ENCODE data around the gene C3.

Gene C3

DNA sequence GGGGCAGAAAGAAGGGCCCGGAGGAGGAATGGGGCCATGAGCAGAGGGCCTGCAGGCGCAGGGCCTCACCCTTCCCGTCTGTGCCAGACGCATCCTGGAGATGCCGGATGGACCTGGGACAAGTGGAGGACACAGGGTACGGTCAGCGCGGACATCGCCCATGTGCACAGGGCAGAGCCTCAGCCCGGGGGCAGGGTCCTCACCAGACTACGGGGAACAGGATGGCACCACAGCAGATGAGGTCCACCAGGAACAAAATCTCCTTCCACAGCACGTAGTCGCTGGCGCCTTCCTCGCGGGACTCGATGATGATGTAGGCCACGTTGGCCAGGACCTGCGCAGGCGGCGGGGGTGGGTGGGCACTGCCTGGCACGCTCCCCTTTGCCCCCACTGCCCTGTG lies 11.4 kb upstream of the C3 start:
- Histone ChIP-seq H3K27ac (no peak overlapping the region), H3K4me3 (IDR thresholded peaks at IDR 0.05; ENCODE audit: insufficient read depth, low read depth, low read length) (no peak overlapping the region), H3K36me3 (ENCODE audit: insufficient read depth) (no peaks in the 10 kb centered on the region), H3K9ac (no peak overlapping the region), H2AFZ (ENCODE audit: low read depth) (no peak overlapping the region), H3K79me2 (ENCODE audit: insufficient read depth, low read depth) (no peaks in the 10 kb centered on the region; the same call in 1 of the 2 replicates), H4K20me1 (ENCODE audit: insufficient read depth) (no peaks in the 10 kb centered on the region), H3K4me2 (no peak overlapping the region), H3K4me1 (ENCODE audit: low read depth, poor library complexity, severe bottlenecking) (peaks cover 11% of the 10 kb centered on the region), H3K27me3 (ENCODE audit: insufficient read depth, low read depth) (no peaks in the 10 kb centered on the region)
- TF ChIP-seq, protein P1, sequence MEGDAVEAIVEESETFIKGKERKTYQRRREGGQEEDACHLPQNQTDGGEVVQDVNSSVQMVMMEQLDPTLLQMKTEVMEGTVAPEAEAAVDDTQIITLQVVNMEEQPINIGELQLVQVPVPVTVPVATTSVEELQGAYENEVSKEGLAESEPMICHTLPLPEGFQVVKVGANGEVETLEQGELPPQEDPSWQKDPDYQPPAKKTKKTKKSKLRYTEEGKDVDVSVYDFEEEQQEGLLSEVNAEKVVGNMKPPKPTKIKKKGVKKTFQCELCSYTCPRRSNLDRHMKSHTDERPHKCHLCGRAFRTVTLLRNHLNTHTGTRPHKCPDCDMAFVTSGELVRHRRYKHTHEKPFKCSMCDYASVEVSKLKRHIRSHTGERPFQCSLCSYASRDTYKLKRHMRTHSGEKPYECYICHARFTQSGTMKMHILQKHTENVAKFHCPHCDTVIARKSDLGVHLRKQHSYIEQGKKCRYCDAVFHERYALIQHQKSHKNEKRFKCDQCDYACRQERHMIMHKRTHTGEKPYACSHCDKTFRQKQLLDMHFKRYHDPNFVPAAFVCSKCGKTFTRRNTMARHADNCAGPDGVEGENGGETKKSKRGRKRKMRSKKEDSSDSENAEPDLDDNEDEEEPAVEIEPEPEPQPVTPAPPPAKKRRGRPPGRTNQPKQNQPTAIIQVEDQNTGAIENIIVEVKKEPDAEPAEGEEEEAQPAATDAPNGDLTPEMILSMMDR (conservative IDR thresholded peaks at IDR 0.05; ENCODE audit: low read depth, low read length) = no peak

DNA sequence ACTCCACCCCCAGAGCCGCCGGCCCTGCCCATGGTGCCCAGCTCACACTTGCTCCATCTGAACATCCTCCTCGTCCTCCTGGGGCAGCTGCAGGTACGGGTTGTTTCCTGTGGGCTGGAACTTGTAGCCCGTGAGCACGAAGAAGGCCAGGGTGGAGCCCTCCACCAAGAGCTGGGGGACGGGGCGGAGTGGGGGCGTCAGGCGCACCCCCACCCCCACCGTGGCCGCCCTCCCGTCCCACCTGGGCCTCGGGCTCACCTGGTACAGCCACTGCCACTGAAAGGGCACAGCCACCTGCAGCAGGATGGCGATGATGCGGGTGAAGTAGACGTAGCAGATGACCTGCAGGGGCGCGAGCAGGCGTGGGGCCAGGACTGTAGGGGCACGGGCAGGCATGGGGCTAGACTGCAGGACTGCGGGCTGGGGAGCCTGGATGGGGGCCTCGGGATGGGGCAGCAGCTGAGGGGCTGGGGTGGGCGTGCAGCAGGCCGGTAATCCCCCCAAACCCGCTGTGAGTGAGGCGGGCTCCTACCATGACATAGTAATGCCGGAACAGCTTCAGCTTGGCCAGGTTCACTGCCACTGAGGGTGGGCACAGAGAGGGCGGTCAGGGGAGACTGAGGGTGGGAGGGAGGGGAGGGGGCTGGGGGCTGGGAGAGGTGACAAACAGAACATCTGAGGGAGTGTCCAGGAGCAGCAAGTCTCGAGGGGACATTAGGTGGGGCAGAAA lies 10.7 kb upstream of the C3 start:
- TF ChIP-seq, protein P1 (conservative IDR thresholded peaks at IDR 0.05; ENCODE audit: low read depth, low read length) = no peak
- H4K20me1 ChIP-seq (ENCODE audit: insufficient read depth) = no peaks in the 10 kb centered on the region
- no peak overlapping the region for H3K9ac ChIP-seq
- H3K79me2 ChIP-seq (ENCODE audit: insufficient read depth, low read depth) = no peaks in the 10 kb centered on the region; the same call in 1 of the 2 replicates
- no peaks in the 10 kb centered on the region for H3K27me3 ChIP-seq (ENCODE audit: insufficient read depth, low read depth)
- H3K4me3 ChIP-seq (IDR thresholded peaks at IDR 0.05; ENCODE audit: insufficient read depth, low read depth, low read length) = no peak overlapping the region
- H3K4me1 ChIP-seq (ENCODE audit: low read depth, poor library complexity, severe bottlenecking) = peaks cover 9% of the 10 kb centered on the region
- H3K27ac ChIP-seq = no peak overlapping the region
- H2AFZ ChIP-seq (ENCODE audit: low read depth) = no peak overlapping the region
- H3K4me2 ChIP-seq = no peak overlapping the region
- H3K36me3 ChIP-seq (ENCODE audit: insufficient read depth) = no peaks in the 10 kb centered on the region

DNA sequence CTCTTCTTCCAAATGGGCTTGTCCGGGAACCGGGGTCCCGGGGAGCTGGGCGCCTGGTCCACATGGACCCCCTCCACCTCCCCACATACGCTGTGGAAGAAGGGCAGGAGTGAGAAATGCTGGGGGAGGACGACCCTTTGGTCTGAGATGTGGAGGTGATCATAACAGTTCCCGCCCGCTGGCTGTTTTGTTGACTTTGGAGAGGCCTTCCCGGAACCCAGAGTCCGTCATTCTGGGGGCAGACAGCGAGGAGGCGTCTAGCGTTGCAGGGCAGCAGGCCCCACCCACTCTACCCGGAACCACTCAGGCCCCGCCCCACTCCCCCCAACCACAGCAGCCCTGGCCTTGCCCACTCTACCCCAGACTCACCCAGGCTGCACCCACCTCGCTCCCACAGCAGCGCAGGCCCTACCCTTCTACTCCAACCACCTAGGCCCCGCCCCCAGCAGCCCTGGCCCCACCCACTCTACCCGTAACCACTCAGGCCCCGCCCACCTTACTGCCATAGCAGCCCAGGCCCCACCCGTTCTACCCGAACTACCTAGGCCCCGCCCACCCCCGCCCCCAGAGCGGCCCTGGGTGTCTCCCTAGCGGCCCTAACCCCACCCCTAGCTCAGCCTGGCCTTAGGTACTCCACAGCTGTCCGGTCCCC lies 9.8 kb upstream of the C3 start:
- Histone ChIP-seq H3K9ac (no peak overlapping the region), H3K4me3 (IDR thresholded peaks at IDR 0.05; ENCODE audit: insufficient read depth, low read depth, low read length) (no peak overlapping the region), H3K79me2 (ENCODE audit: insufficient read depth, low read depth) (no peaks in the 10 kb centered on the region), H4K20me1 (ENCODE audit: insufficient read depth) (no peaks in the 10 kb centered on the region), H3K4me1 (ENCODE audit: low read depth, poor library complexity, severe bottlenecking) (peaks cover under 1% of the 10 kb centered on the region), H3K4me2 (no peak overlapping the region), H3K27me3 (ENCODE audit: insufficient read depth, low read depth) (no peaks in the 10 kb centered on the region), H3K27ac (no peak overlapping the region), H2AFZ (ENCODE audit: low read depth) (no peak overlapping the region), H3K36me3 (ENCODE audit: insufficient read depth) (no peaks in the 10 kb centered on the region)
- TF ChIP-seq, protein P1 (conservative IDR thresholded peaks at IDR 0.05; ENCODE audit: low read depth, low read length) = no peak

DNA sequence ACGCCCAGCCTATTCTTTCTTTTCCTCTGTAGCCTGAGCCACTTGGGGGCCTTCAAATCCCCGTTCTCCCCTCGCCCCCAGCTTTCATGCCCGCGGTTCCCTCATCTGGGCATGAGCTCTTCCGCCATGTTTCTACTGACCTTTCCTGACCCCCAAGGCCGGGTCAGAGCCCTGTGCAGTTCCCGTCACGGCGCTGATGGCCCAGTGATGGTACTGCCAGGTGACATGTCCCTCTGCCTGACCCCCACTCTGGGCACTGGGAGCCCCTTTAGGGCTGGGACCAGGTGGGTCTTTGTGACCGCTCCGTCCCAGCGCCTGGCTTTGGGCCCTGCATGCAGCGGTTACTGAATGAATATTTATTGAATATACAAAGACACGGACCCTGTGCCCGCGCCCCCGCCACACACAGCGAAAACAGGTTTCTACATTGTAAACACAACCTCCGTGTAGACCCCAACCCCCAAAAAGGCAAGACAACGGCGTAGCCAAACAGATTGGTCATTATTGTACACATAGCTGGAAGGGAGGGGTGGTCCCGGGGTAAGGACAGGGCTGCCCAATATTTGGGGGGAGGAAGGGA lies 9.2 kb upstream of the C3 start:
- Histone ChIP-seq H2AFZ (ENCODE audit: low read depth) (no peak overlapping the region), H3K27me3 (ENCODE audit: insufficient read depth, low read depth) (no peaks in the 10 kb centered on the region), H3K4me3 (IDR thresholded peaks at IDR 0.05; ENCODE audit: insufficient read depth, low read depth, low read length) (no peak overlapping the region), H3K9ac (no peak overlapping the region), H4K20me1 (ENCODE audit: insufficient read depth) (no peaks in the 10 kb centered on the region), H3K27ac (no peak overlapping the region), H3K4me2 (no peak overlapping the region), H3K4me1 (ENCODE audit: low read depth, poor library complexity, severe bottlenecking) (no peaks in the 10 kb centered on the region), H3K79me2 (ENCODE audit: insufficient read depth, low read depth) (no peaks in the 10 kb centered on the region), H3K36me3 (ENCODE audit: insufficient read depth) (no peaks in the 10 kb centered on the region)
- TF ChIP-seq, protein P1 (conservative IDR thresholded peaks at IDR 0.05; ENCODE audit: low read depth, low read length) = no peak
